HepG2 (cell line): Measurements from ENCODE around the gene PLIN1. TPM values are rescaled to one million over a fixed set of nuclear protein-coding genes. Genes with fewer than 3 reads are reported as not detected.

Experiments
- ATAC-seq: fragments of 200-7000 bp; cut with Tn5 transposase; 3 replicates; pipeline ENCODE4 v1.9.1; 2020; ENCODE audit warnings: mild to moderate bottlenecking, moderate library complexity
- BruUV-seq: library from RNA; stranded (reverse); fragments of 400-500 nt; replicated peaks from 2 replicates; lab custom pipeline; 2021; lab: Mats Ljungman, UMichigan
- CTCF ChIA-PET: fragments of 300-600 bp; formaldehyde crosslinking; extraction: SDS; loops from one replicate; lab custom pipeline; 2021; ENCODE audit warnings: low total read pairs, inconsistent platforms, low intra/inter-chr PET ratio; lab: Yijun Ruan, JAX
- POLR2A ChIA-PET: fragments of 350-600 bp; sonication (Branson Sonifier 250); formaldehyde crosslinking; loops from one replicate; lab custom pipeline; 2020; ENCODE audit warnings: antibody characterized with exemption, inconsistent platforms; lab: Yijun Ruan, JAX
- DNase-seq: peaks from one replicate; pipeline ENCODE4 v3.0.0-alpha.2; 2015; ENCODE audit warnings: low spot score
- FAIRE-seq: peaks from 3 replicates; lab custom pipeline; 2011; peaks lifted over from hg19 to GRCh38; lab: Jason Lieb, UNC
- H2AFZ ChIP-seq: one replicate; pipeline ENCODE4 v1.6.1; 2011; ENCODE audit warnings: low read length, inconsistent platforms
- H3K27ac ChIP-seq: fragments of 300-600 bp; 3 replicates; pipeline ENCODE4 v1.8.0; 2011; ENCODE audit warnings: mixed run types, mild to moderate bottlenecking, mixed read lengths, low read length, inconsistent platforms; ENCODE audit not compliant: insufficient read depth; ENCODE audit errors: extremely low read length
- H3K27me3 ChIP-seq, 2 experiments: fragments of 200-600 bp in 1 of 2; 2 replicates in 1 of 2; 3 replicates in 1 of 2; pipeline versions ENCODE4 v1.6.0 to v1.8.0; 2011; ENCODE audit warnings: low read length in 2 of 2, mild to moderate bottlenecking in 2 of 2, moderate library complexity in 2 of 2, inconsistent platforms in 1 of 2; ENCODE audit not compliant: insufficient read depth in 2 of 2, control insufficient read depth in 1 of 2
- H3K36me3 ChIP-seq, 2 experiments: fragments of 200-600 bp in 1 of 2; replicated peaks in 1 of 2; 2 replicates in 1 of 2; 3 replicates in 1 of 2; pipeline versions ENCODE4 v1.5.1 to v1.8.0; 2011; ENCODE audit warnings: low read length in 2 of 2, inconsistent platforms in 1 of 2; ENCODE audit not compliant: insufficient read depth in 2 of 2, control insufficient read depth in 1 of 2
- H3K4me1 ChIP-seq: 2 replicates; pipeline ENCODE4 v1.5.1; 2012; ENCODE audit warnings: low read length, inconsistent platforms; ENCODE audit not compliant: insufficient read depth
- H3K4me2 ChIP-seq: 2 replicates; pipeline ENCODE4 v1.6.0; 2011; ENCODE audit warnings: low read depth, low read length, inconsistent platforms
- H3K4me3 ChIP-seq, 3 experiments: fragments of 200-600 bp in 1 of 3; sonication (generic), shearing (Covaris generic) in 1 of 3; replicated peaks in 1 of 3; 2 replicates each; pipeline ENCODE4 v1.5.1; 2011 to 2016; ENCODE audit warnings: low read length in 3 of 3, inconsistent platforms in 2 of 3, low read depth in 2 of 3, mild to moderate bottlenecking in 2 of 3, control low read depth in 1 of 3, mixed read lengths in 1 of 3; ENCODE audit not compliant: insufficient read depth in 1 of 3
- H3K79me2 ChIP-seq: one replicate; pipeline ENCODE4 v1.6.1; 2011; ENCODE audit warnings: low read length, inconsistent platforms; ENCODE audit not compliant: insufficient read depth
- H3K9ac ChIP-seq: 2 replicates; pipeline ENCODE4 v1.6.0; 2011; ENCODE audit warnings: mild to moderate bottlenecking, low read depth, low read length, inconsistent platforms; ENCODE audit not compliant: insufficient read depth
- H3K9me3 ChIP-seq: 2 replicates; pipeline ENCODE4 v1.5.1; 2012; ENCODE audit warnings: mild to moderate bottlenecking, low read length
- H4K20me1 ChIP-seq: 2 replicates; pipeline ENCODE4 v1.6.0; 2011; ENCODE audit warnings: inconsistent platforms, mild to moderate bottlenecking, low read length, moderate library complexity; ENCODE audit not compliant: insufficient read depth
- CBX2 ChIP-seq, 2 experiments: fragments of 200-600 bp in 1 of 2; sonication (generic); formaldehyde crosslinking in 1 of 2; IDR thresholded peaks; 2 replicates each; pipeline versions ENCODE4 v1.7.0 to v1.8.1; 2018 to 2022; ENCODE audit warnings: low read depth in 2 of 2, low read length in 1 of 2, mild to moderate bottlenecking in 1 of 2, missing genetic modification reagents in 1 of 2
- ETV5 ChIP-seq: IDR thresholded peaks from 2 replicates; pipeline ENCODE4 v1.6.1; 2018; ENCODE audit warnings: missing biosample characterization, missing genetic modification reagents, inconsistent platforms, borderline replicate concordance
- KDM2A ChIP-seq: sonication (generic); formaldehyde crosslinking; IDR thresholded peaks from 2 replicates; pipeline ENCODE4 v1.4.0; 2020; ENCODE audit warnings: low read depth, missing genetic modification reagents, borderline replicate concordance
- MYPOP ChIP-seq: sonication (generic); formaldehyde crosslinking; IDR thresholded peaks from 2 replicates; pipeline ENCODE4 v1.8.1; 2023; ENCODE audit warnings: mild to moderate bottlenecking, moderate library complexity, missing genetic modification reagents
- PHF8 ChIP-seq: sonication (generic); formaldehyde crosslinking; IDR thresholded peaks from 2 replicates; pipeline ENCODE4 v1.5.0; 2020; ENCODE audit warnings: missing genetic modification reagents
- POLR2AphosphoS5 ChIP-seq: IDR thresholded peaks from 2 replicates; pipeline ENCODE4 v1.6.1; 2012; ENCODE audit warnings: low read depth, low read length
- POLR2G ChIP-seq: fragments of 200-400 bp; formaldehyde crosslinking; IDR thresholded peaks from 2 replicates; pipeline ENCODE4 v1.6.1; 2018; ENCODE audit warnings: mild to moderate bottlenecking, low read depth, low read length, moderate library complexity
- RCOR2 ChIP-seq: IDR thresholded peaks from 2 replicates; pipeline ENCODE4 v1.6.1; 2016; ENCODE audit warnings: missing biosample characterization, missing genetic modification reagents
- ZFX ChIP-seq: sonication (generic); formaldehyde crosslinking; IDR thresholded peaks from 2 replicates; pipeline ENCODE4 v1.4.0; 2020; ENCODE audit warnings: mild to moderate bottlenecking, low read depth, missing genetic modification reagents, moderate library complexity
- ZGPAT ChIP-seq: IDR thresholded peaks from 2 replicates; pipeline ENCODE4 v1.6.1; 2016; ENCODE audit warnings: mild to moderate bottlenecking
- ZNF263 ChIP-seq: sonication (generic); formaldehyde crosslinking; IDR thresholded peaks from 2 replicates; pipeline ENCODE4 v1.4.0; 2020; ENCODE audit warnings: missing genetic modification reagents
- ZNF329 ChIP-seq: sonication (generic); formaldehyde crosslinking; IDR thresholded peaks from 2 replicates; pipeline ENCODE4 v1.9.0; 2021; ENCODE audit warnings: low read depth, mild to moderate bottlenecking, missing genetic modification reagents
- ZNF687 ChIP-seq: sonication (generic); formaldehyde crosslinking; IDR thresholded peaks from 2 replicates; pipeline ENCODE4 v1.5.1; 2020; ENCODE audit warnings: mild to moderate bottlenecking, missing genetic modification reagents, moderate library complexity
- ZSCAN20 ChIP-seq: sonication (generic); formaldehyde crosslinking; IDR thresholded peaks from 2 replicates; pipeline ENCODE4 v1.4.0; 2020; ENCODE audit warnings: missing genetic modification reagents, mild to moderate bottlenecking, borderline replicate concordance
- WGBS: methylation state at CpG from one replicate; pipeline ENCODE4 v1.1.6; 2017; ENCODE audit warnings: low lambda C conversion rate; 5-methylcytosine and 5-hydroxymethylcytosine counted together
- in situ Hi-C: cut with HindIII; loops from 2 replicates; pipeline ENCODE4 v1.10.0; 2017; ENCODE audit warnings: low pct_unique_long_range_greater_than_20kb; ENCODE audit not compliant: extremely low pct_ligation_motif_present
- intact Hi-C: fragments of 100-400 bp; cut with micrococcal nuclease; formaldehyde crosslinking; loops from one replicate; pipeline ENCODE4 v1.10.0; 2022; ENCODE audit not compliant: unreplicated experiment
- polyA plus RNA-seq, 8 experiments: library from polyadenylated mRNA; depleted of rRNA in 3 of 8; stranded (reverse) in 7 of 8; unstranded in 1 of 8; fragments of >200 nt; fragmentation: Illumina TruSeq in 4 of 8; extraction: Trizol in 4 of 8; gene quantifications; 2 replicates each; pipeline versions ENCODE4 v1.2.1 to v1.2.3, GENCODE V29; 2011 to 2016; ENCODE audit warnings: low read depth in 4 of 8, missing spikeins in 1 of 8, mixed read lengths in 1 of 8; ENCODE audit not compliant: insufficient read depth in 1 of 8
- total RNA-seq, 5 experiments: library from RNA; depleted of rRNA; stranded (reverse); fragments of >200 nt; fragmentation: Illumina TruSeq; extraction: Trizol; gene quantifications; 2 replicates each; pipeline ENCODE4 v1.2.3, GENCODE V29; 2016; ENCODE audit warnings: low read depth in 1 of 5

PLIN1 gene
- total and polyA plus RNA-seq, 2 of the 13 experiments (the other 11 are each of a cell fraction or from before 2014, with no cell fraction given) = 0.74 to 1.2 TPM

GRCh38 chr15:89662893-89663626 is 16.1 kb downstream of the PLIN1 start:
- Histone ChIP-seq H3K79me2 (no peaks in the 10 kb centered on the region), H3K27ac (no peak overlapping the region), H2AFZ (no peak overlapping the region), H4K20me1 (no peaks in the 10 kb centered on the region), H3K36me3 (no peaks in the 10 kb centered on the region), H3K4me2 (peak overlapping the region; percentile 51), H3K9ac (peak overlapping the region; percentile 18; the same call in 1 of the 2 replicates), H3K4me3 (peak overlapping the region in 2 of 3 experiments; percentile 19 to 34; a peak in 2 of 6 replicates), H3K9me3 (no peaks in the 10 kb centered on the region), H3K4me1 (peaks cover 28% of the 10 kb centered on the region), H3K27me3 (peaks cover 0 to 1% of the 10 kb centered on the region in 2 experiments; a peak in 1 of 5 replicates)
- ATAC-seq (peak; percentile 66), FAIRE-seq (no peak), DNase-seq (no peak)
- WGBS = 21% methylated on average over 6 of the region's 11 CpGs
- ChIA-PET CTCF (no interaction called here), POLR2A (no interaction called here)
- BruUV-seq = no TSS peak
- TF ChIP-seq ZNF263 (CRISPR knock-in tag) = peak; percentile 91
- TF ChIP-seq CBX2 (IDR thresholded peaks at IDR 0.05; ENCODE audit: low read depth, low read length) = no peak
- TF ChIP-seq CBX2 (CRISPR knock-in tag; IDR thresholded peaks at IDR 0.05; ENCODE audit: low read depth) = no peak
- TF ChIP-seq ETV5 (CRISPR knock-in tag) = peak; percentile 32; the same call in 1 of the 2 replicates
- TF ChIP-seq RCOR2 (CRISPR knock-in tag) = no peak
- peak; percentile 35; the same call in 1 of the 2 replicates for TF ChIP-seq PHF8
- TF ChIP-seq ZNF329 (CRISPR knock-in tag) = no peak
- no peak for TF ChIP-seq POLR2AphosphoS5
- 0 out of 2 replicates have a peak, but pooled peaks have one; percentile 19 for TF ChIP-seq KDM2A (CRISPR knock-in tag)
- no peak for TF ChIP-seq ZGPAT (CRISPR knock-in tag)
- TF ChIP-seq MYPOP (CRISPR knock-in tag) = no peak
- peak; percentile 53; the same call in 1 of the 2 replicates for TF ChIP-seq ZFX
- 0 out of 2 replicates have a peak, but pooled peaks have one; percentile 25 for TF ChIP-seq POLR2G
- peak; percentile 52 for TF ChIP-seq ZNF687 (CRISPR knock-in tag)
- no peak for TF ChIP-seq ZSCAN20 (CRISPR knock-in tag)
- in situ Hi-C loops (no loop called here), intact Hi-C loops (no loop called here)
